ENCODE results near the gene ZNF76.

ZNF76 gene

DNA sequence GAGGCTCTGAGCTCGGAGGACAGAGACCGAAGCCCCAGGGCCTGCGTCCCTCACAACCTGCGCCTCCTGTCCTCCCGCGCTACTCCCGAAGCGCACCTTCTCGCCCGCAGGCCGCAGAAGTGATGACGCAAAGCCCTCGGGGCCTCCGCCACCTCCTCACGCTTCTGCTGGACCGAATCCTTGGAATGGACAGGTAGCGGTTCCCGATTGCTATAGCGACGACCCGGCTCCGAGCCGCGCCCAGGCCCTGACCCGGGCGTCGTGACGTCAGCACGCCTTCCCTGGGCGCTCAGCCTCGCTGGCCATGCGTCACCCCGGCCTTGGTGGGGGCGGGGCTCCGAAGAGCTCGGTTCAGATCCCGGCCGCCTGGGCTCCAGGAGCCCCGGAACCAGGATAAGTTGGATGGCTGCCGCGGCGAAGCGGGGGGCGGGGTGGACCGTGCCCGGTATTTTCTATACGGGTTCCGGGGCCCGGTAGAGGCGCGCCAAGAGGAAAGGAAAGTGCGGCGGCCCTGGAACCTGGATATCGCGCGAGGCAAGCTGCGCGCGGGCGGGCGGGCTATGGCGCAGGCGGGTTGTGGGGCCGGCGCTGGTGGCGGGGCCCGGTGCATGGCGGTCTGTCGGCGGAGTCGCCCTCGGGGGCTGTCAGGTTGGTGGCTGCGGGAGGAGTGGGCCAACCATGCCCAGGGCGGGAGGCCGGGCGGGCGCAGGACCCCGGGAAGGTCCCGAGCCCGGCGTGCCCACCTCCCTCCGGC, at the start of gene ZNF76:
Gene ZNF76 (plus strand): TSS at position 542 of the 754 bp plus-strand sequence. CDS start 21,417 bp downstream, outside the sequence.
- DNase-seq (ENCODE audit: low read depth in 2 of 2): peak; percentile 78 to 84

DNA sequence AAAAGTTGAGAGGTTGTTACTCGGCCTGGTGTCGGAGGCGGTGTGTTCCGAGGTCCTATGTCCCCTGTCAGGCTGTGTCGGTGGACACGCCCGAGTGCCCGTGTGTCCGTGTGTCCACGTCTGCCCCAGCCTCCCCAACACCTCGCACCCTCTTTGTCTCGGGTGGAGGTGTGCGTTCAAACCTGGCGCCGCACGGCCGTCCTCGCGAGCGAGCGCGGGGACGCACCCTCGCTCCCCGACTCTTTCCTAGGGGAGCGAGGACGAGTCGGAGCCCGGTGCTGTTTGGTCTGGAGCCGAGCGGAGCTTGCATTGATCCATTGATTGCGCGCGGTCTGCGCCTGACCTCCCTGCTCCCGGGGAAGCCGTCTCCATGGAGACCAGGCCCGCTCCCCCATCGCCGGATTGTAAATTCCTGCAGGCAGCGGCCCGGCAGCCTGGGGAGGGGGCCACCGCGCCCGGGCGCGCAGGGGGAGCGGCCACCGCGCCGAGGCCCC, 46.2 kb upstream of the ZNF76 start:
- DNase-seq (ENCODE audit: low read depth in 2 of 2): no peak

DNA sequence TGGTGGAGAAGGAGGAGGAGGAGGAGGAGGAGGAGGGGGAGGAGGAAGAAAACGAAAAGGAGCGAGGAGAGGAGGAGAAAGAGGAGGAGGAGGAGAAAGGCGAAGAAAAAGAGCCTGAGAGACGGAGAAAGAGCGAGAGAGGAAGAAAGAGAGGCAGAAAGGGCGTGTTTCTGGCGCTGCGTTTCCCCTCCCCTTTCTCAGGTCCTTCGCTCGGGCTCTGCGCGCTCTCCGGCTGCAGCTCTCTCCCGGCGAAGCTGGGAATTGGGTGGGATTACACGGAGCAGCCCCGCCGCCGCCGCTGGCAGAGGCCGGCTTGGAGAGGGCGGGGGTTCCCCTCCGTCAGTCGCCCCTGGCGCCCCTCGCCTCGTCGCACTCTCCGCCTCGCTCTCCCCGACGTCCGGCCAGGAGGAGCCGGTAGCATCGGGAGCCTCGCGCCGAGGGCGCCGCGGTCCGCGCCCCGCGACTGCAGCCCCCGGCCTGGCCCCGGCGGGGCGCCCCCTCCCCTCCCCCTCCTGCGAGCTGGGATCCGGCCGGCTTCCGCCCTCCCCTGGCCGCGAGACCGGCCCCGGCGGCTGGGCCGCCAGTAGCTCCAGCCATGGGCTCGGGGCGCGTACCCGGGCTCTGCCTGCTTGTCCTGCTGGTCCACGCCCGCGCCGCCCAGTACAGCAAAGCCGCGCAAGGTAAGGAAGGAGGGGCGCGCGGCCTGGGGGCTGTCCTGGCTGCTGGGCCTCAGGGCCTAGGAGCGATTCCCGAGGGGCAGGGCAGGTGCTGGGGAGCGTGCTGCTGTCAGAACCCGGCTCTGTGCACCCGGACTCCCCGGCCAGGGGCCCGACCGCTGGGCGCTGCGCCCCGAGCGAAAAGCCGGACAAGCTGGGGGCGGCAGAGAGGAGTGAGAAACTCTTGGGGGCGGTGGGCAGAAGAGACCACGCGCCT, 45.4 kb upstream of the ZNF76 start, which contains the start of gene SCUBE3:
Gene SCUBE3 (plus strand): TSS at position 133 of the 933 bp plus-strand sequence. CDS start 463 bp downstream, at position 596.
- no peak for DNase-seq (ENCODE audit: low read depth in 2 of 2)

DNA sequence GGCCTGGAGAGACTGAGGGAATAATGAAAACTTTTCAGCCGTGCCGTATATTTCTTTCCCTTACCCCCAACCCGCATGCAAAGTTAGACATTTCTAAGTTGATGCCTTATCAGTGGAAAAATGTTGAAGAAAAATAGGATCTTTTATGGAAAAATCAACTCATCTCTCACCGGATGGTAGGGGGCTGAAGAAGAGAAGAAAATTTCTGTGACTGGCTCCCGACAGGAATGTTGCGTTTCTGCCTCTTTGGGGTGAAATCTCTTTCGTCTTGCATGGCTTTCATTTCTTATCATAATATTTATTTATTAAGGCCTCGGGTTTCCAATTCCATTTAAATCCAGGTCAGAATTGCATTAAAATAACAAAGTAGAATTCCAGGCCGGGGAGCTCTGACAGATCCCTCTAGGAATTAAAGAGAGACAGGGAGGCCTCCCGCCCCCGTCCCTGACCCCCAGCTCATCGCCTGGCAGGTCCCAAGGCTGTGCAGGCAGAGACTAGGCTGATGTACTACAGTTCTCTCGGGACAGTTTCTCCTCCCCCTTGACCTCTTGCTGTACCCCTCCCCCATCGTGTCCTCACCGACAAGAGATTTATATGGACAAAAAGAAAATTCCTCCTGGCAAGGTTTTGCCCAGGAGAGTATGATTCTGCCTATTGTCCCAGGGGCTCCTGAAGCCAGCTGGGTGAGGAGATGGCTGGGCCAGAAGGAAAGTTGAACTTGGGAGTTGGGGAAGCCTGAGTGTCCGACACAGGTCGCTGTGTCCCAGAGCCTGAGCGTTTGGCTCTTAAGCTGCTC, 44.5 kb upstream of the ZNF76 start:
- no peak for DNase-seq (ENCODE audit: low read depth in 2 of 2)

DNA sequence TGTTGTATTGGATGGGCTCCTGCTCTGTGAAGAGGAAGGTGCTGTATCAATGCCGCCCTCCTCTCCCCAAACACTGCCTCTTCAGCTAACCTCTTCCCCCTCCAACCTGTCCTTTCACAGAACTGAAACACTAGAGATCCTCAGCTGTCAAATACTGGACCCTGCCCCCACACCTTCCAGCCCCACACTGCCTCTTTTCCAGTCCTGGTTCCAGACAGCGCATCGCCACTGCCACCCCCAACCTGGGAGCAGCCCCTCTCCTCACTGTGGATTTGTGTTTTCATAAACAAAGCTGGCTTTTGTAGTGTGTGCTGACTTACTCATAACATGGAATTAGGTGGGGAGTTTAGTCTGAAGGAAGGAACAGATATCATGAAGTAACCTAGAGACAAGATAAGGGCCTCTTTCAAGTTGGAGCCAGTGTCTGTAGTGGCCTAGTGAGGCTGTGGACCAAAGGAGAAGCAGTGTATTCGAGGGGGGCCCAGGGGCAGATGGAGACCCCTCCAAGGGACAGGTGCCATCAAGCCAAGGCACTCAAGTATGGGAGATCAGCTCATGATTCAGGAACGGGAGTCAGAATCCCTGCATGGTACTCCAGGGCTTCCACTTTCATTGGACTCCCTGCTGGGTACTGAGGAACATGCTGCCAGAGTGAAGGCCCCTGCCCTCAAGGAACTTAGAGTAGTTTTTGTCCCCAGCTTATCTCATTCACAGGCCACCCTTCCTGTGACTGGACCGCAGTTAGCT, 43.7 kb upstream of the ZNF76 start:
- no peak for DNase-seq (ENCODE audit: low read depth in 2 of 2)

DNA sequence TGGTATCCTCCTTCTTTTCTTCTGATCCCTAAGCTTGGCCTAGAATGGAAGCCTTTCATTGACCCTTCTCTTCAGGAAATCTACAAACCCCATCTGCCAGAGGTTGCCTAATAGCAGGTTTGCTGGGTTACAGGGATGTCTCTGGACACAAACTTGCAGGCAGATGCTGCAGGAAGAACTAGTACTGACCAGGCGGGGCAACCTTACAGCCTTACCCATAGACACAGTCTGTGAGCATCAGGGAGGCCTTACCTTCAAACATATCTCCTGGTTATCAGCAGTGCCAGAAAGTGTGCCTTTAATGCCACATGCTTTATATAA, 43.2 kb upstream of the ZNF76 start:
- DNase-seq (ENCODE audit: low read depth in 2 of 2): no peak

DNA sequence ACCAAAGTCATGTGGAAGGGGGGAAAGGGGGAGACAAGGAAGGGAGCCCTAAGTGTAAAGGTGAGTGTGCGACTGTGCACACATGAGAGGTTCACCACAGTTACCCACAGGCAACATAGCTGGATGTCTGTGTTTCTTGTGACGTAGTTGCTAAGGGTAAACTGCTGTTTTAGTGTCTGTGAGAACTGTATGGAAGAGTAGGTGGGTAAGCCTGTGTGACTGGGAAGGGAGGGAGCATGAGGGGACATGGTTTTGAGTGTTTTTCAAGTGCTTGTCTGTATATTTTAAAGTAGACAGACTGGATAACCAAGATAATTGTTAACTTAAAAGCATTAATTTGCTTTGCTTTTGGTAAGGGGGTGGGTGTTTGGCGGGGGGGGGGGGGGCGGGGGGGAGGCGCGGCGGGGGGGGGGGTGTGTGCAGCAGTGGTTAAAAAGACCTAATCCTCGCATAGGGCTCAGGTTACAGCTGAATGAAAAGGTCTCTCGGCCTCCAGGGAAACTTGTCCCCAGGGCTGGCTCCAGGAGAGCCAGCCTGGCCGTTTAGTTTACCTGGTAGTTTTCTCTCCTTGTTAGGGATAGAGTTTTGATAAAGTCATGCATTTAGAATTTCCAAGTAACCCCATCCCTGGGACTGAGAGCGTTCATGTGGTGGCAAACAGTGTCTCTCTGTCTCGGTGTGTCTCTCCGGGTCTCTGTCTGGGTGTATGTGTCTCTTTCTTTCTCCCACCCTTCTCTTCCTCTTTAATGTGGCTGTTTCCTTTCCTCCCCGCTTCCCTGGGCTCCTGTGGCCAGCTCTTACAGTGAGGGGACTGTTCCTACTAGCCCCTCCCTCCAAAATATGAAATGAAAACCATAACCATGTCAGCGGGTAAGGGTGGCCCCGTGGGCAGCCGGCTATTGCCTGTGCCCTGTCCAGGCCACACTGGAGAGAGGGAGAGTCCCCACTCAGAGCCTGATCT, 42.4 kb upstream of the ZNF76 start:
- no peak for DNase-seq (ENCODE audit: low read depth in 2 of 2)

DNA sequence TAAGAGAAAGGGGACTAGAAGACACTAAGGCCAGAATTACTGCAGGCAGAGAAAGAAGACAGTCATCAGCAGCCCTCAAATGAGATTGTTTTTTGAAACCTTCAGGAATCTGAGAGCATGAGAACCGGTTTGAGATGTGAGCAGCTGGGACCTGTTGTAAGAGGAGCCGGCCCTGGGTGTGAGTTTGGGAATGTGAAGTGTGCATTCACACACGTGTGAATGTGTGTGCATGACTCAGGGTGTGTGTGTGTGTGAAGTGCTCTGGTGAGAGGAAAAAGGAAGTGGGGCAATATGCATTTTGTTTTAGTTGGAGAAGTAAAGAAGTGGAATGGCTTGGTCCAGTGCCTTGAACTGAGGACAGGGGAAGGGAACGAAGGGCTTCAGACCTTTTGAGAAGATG, 41.5 kb upstream of the ZNF76 start:
- no peak for DNase-seq (ENCODE audit: low read depth in 2 of 2)

DNA sequence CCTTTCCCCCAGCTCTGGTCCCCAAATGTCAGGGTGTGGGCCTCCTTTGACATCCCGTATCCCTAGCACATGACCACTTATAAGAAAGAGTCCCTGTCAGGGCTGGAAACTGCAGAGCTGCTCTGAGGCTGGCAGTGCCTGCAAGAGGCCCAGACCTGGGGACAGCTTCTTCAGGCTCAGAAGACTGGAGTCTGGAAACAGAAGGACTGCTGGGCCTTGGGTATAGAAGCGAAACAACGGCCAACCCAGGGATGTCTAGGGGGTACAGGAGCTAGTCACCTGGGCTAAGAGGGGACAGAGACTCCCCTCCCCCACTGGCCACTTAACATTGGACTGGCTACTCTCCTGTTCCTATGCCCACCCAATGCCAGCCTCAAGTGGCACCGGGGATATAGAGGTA, 41.1 kb upstream of the ZNF76 start:
- no peak for DNase-seq (ENCODE audit: low read depth in 2 of 2)

DNA sequence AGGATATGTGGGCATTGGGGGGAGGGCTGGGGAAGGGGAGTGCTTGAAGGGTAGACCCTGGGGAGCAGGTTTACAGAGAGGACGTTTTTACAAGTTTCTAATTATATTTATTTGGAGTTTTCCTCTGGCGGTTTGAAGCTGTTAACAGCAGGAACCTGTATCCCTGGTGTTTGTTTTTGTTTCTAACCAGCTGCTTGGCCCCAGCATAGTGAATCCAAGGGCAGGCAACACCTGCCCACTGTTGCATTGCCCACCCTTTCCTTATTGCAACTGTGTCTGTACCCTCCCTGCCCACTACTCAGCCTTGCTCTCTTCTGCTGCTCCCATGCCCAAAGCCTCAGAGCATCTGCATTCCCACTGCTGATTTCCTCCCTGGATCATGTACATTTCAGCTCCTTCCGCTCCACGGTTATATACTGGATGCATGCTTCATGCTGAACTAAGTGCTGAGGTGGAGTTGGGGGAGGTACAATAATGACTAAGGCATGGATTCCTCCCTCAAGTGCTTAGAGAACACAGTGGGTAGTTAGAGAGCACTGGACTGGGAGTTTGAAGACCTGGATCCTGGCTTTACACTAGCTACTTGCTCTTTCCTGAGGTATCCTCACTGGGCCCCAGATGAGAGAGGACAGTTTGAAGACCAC, 39.7 kb upstream of the ZNF76 start:
- no peak for DNase-seq (ENCODE audit: low read depth in 2 of 2)

DNA sequence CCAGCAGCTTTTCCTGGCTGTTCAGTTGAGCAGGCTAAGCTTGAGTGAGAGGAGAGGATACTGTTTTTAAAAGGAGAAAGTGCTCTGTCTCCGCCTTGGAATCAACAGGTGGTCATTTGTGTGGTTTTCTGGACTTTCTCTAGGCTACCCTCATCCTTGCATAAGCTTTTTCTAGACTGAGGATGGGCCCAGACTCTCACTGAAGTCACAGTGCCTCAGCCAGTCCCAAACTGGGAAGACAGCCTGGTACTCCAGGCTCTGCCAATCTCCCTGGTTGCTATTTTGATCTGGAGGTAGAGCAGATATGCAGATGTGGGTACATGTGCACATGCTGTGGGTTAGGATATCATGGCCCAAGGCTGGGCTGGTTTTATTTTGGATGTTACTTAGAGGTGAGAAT, 38.8 kb upstream of the ZNF76 start:
- no peak for DNase-seq (ENCODE audit: low read depth in 2 of 2)

DNA sequence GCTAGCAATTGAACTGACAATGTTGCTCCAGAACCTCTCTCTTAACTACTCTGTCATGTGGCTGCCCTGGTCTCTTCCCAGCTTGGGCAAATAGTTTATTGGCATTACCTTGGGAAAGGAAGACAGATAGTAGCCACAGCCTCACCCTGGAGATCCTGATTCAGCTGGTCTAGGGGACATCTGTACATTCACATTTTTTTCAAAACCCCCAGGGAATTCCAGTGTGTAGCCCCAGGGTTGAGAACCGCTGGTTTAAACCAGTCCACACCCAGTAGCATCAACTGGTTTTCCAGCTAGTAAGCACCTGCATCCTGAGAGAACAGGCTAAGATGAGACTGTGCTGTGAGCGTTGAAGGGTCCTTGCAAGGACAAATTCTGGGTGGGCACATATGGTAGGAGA, 36.1 kb upstream of the ZNF76 start:
- no peak for DNase-seq (ENCODE audit: low read depth in 2 of 2)

DNA sequence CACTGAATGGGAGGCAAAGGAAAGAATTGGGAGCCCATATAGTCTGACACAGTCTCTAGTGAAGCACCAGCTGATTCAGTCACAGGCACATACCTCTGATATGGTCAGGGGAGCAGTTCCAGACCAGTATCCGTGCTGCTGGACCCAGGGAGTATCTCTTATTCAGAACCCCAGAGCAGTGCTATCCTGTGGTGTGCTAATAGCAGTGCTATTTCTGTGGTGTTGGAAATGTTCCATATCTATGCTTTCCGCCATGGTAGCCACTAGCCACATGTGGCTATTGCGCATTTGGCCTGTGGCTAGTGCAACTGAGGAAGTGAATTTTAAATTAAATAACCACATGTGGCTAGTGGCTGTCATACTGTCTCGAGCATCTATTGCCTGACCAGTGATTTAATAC, 34.8 kb upstream of the ZNF76 start:
- no peak for DNase-seq (ENCODE audit: low read depth in 2 of 2)

DNA sequence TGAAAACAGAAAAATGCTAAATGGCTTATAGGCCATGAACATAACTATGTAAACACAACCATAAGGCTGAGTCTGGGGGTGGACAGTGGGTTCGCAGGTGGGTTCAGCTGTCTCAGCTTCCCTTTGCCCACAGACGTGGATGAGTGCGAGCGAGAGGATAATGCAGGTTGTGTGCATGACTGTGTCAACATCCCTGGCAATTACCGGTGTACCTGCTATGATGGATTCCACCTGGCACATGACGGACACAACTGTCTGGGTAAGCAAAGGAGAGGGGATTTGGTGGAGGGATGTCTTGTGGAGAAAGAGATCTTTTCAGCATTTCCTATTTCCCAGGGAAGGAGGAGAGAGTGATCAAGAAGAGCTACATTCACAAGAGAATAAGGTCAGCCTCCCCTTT, 31.1 kb upstream of the ZNF76 start:
- DNase-seq (ENCODE audit: low read depth in 2 of 2): no peak

DNA sequence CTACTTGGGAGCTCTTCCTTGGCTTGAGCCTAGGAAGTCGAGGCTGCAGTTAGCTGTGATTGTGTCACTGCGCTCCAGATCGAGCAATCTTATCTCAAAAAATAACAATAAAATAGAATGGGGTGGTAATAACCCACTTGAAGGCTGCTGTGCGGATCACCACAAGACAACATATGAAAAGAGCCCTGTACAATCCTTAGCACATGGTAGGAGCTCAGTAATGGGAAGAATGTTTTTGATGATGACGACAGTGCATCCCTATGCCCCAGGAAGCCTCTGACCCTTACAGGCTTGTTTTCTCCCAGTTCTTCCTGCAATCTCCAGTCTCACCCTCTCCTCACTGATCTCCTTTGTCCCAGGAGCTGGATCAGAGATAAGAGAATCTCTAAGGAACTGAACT, 30.2 kb upstream of the ZNF76 start:
- no peak for DNase-seq (ENCODE audit: low read depth in 2 of 2)

DNA sequence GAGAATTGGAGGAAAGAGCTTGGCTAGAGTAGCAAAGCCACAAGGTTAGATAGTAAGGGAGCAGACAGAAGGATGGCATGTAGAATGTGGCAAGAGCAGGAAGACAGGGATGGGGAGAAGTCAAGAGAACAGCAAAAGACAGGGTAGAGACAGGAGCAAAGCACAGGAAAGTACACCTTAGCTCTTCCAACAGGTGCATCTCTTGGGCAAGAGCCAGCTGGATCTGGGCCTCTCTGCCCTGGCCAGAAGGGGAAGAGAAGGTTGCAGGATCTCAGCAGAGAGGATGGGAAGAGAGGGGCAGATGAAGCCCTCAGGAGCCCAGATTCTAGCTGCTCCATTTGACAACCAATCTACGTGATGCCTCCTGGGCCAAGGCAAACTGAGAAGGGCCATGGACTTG, 29.0 kb upstream of the ZNF76 start:
- DNase-seq (ENCODE audit: low read depth in 2 of 2): no peak

DNA sequence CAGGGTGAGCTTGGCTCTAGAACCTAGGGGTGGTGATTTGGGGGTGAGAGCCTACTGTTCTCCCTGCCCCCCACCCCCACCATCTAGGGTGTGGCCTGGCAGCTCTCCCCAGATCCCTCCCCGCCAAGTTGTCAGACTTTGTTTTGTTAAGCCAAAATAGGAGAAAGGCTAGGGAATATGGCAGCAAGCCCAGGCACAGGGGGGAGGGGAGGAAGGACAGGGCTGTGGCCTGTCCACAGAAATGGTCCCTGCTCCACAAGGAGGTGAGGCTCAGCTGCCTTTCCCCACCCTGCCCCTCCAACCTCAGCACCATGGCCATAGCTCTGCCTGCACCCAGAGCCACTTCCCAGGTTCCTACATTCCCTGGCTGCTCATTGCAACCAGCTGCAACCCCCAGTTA, 28.6 kb upstream of the ZNF76 start:
- DNase-seq (ENCODE audit: low read depth in 2 of 2): no peak

DNA sequence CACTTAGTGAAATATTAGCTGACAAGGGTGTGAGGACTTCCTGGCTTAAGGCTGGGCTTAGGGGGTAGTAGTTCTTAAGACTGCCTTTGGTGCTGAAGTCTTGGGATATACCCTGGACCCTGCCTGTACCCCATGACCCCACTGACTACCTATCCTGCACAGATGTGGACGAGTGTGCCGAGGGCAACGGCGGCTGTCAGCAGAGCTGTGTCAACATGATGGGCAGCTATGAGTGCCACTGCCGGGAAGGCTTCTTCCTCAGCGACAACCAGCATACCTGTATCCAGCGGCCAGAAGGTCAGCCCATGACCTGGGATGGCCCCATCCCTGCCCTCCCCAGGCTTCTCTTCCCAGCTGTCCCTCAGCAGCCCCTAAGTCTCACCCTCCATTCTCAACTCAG, 28.0 kb upstream of the ZNF76 start:
- DNase-seq (ENCODE audit: low read depth in 2 of 2): no peak

DNA sequence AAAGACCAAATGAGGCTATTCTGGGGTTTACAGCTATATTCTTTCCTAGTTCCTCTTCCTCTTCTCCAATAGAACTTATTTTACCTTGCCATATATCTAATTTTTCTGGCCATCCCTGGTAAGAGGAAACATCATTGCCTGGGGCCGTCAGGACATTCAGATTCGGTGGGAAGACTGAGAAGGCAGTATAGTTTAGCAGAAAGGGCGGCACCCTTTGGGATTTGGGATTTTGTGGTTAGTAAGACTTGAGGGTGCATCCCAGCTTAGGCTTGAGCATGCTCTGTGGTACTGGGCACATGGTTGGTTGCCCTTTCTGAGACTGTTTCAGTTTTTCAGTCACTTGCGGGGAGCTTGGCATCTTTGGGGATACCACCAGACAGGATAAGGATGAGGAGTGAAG, 24.6 kb upstream of the ZNF76 start:
- no peak for DNase-seq (ENCODE audit: low read depth in 2 of 2)

DNA sequence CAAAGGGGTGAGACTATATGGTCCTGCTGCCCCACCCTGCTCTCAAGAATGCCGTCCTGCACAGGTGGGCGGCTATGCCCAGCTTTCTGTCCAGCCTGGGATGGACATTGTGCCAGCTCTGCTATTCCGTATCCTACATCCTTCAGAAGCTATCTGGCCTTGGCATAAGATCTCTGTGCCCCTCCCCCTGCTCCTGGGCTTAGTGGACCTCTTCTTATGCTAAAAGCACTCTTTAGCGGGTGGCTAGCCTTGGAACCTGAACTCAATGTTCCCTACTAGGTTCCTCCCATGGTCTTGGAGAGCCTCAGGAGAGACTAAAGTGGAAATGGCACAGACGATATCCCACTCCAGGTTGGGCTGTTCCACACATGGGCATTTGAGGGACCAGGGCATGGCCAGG, 23.3 kb upstream of the ZNF76 start:
- DNase-seq (ENCODE audit: low read depth in 2 of 2): no peak

Data from stimulated activated CD8-positive, alpha-beta memory T cell treated with anti-CD3 and anti-CD28 coated beads, Interleukin-2, amount 100 ng/mL, for 1 hour (primary cell).